ENCODE data around the gene HS6ST2.

- TF ChIP-seq POLR2A (IDR thresholded peaks at IDR 0.05) (no peak), CTCF (IDR thresholded peaks at IDR 0.05) (no peak)
Observed at GRCh38 chrX:132802033-132802432, 156.4 kb downstream of the HS6ST2 start.

Measured in testis (tissue), 2 donors.